Left forelimb (tissue), 1 donor: ENCODE measurements around the gene FOXE1.

Experiments used
- DNase-seq: peaks from one replicate; pipeline ENCODE4 v3.0.0-alpha.2; 2018; ENCODE audit warnings: low spot score

FOXE1 gene

GRCh38 chr9:97853056-97853843 lies at the start of gene FOXE1:
TSS of gene FOXE1 (plus strand) at chr9:97853226. CDS start at chr9:97853915, 689 bp downstream.
- no peak for DNase-seq

- DNase-seq, result no peak
Observed at GRCh38 chr9:97804059-97804365, 49.0 kb upstream of the FOXE1 start.

- DNase-seq, result no peak
Observed at GRCh38 chr9:97806721-97807120, 46.3 kb upstream of the FOXE1 start.

GRCh38 chr9:97807681-97808080 lies 45.3 kb upstream of the FOXE1 start:
- DNase-seq, result no peak

- DNase-seq, result no peak
Observed at GRCh38 chr9:97808415-97808814, 44.6 kb upstream of the FOXE1 start.

GRCh38 chr9:97808972-97809371 lies 44.1 kb upstream of the FOXE1 start:
- DNase-seq, result no peak

GRCh38 chr9:97809666-97810344 lies 43.2 kb upstream of the FOXE1 start:
- DNase-seq, result no peak

- DNase-seq, result no peak
Observed at GRCh38 chr9:97811533-97812246, 41.3 kb upstream of the FOXE1 start.

GRCh38 chr9:97812247-97812543 lies 40.8 kb upstream of the FOXE1 start:
- no peak for DNase-seq

GRCh38 chr9:97813072-97813471 lies 40.0 kb upstream of the FOXE1 start:
- no peak for DNase-seq

GRCh38 chr9:97819735-97820134 lies 33.3 kb upstream of the FOXE1 start:
- no peak for DNase-seq

- DNase-seq, result no peak
Observed at GRCh38 chr9:97820373-97820772, 32.7 kb upstream of the FOXE1 start.

- DNase-seq, result no peak
Observed at GRCh38 chr9:97830884-97831829, 21.9 kb upstream of the FOXE1 start.

- DNase-seq, result no peak
Observed at GRCh38 chr9:97831843-97832636, 21.0 kb upstream of the FOXE1 start.

GRCh38 chr9:97840521-97840920 lies 12.5 kb upstream of the FOXE1 start:
- no peak for DNase-seq

GRCh38 chr9:97842960-97843359 lies 10.1 kb upstream of the FOXE1 start:
- DNase-seq, result no peak

- DNase-seq, result no peak
Observed at GRCh38 chr9:97845130-97845529, 7.9 kb upstream of the FOXE1 start.

- DNase-seq, result no peak
Observed at GRCh38 chr9:97845763-97846162, 7.3 kb upstream of the FOXE1 start.

- DNase-seq, result no peak
Observed at GRCh38 chr9:97846347-97846746, 6.7 kb upstream of the FOXE1 start.

- DNase-seq, result no peak
Observed at GRCh38 chr9:97847474-97848214, 5.4 kb upstream of the FOXE1 start.

- DNase-seq, result no peak
Observed at GRCh38 chr9:97848215-97848479, 4.9 kb upstream of the FOXE1 start.
